Kidney epithelial cell (primary cell): ENCODE data around the gene MAN1B1. TPM values are rescaled to one million over a fixed set of nuclear protein-coding genes. Genes with fewer than 3 reads are reported as not detected.

Source experiments
- DNase-seq: peaks from one replicate; pipeline ENCODE4 v3.0.0-alpha.2; 2010; ENCODE audit warnings: low read depth
- H3K27me3 ChIP-seq: 2 replicates; pipeline ENCODE4 v1.6.0; 2011; ENCODE audit warnings: low read length; ENCODE audit not compliant: control insufficient read depth, insufficient read depth
- H3K36me3 ChIP-seq: 2 replicates; pipeline ENCODE4 v1.5.1; 2011; ENCODE audit warnings: low read length; ENCODE audit not compliant: control insufficient read depth, insufficient read depth
- H3K4me3 ChIP-seq: 2 replicates; pipeline ENCODE4 v1.5.1; 2011; ENCODE audit warnings: low read depth, mild to moderate bottlenecking, control low read depth, low read length
- CTCF ChIP-seq: IDR thresholded peaks from 2 replicates; pipeline ENCODE4 v1.5.1; 2011; ENCODE audit warnings: mild to moderate bottlenecking, moderate library complexity, low read length, control low read depth, inconsistent platforms; ENCODE audit not compliant: insufficient read depth, poor library complexity, severe bottlenecking
- total RNA-seq: library from RNA; depleted of rRNA; stranded (reverse); fragments of >200 nt; gene quantifications from 2 replicates; pipeline ENCODE4 v1.2.3, GENCODE V29; 2015

The MAN1B1 gene
- total RNA-seq, 1 donor from 2014 or later, result 76.8 TPM

DNA sequence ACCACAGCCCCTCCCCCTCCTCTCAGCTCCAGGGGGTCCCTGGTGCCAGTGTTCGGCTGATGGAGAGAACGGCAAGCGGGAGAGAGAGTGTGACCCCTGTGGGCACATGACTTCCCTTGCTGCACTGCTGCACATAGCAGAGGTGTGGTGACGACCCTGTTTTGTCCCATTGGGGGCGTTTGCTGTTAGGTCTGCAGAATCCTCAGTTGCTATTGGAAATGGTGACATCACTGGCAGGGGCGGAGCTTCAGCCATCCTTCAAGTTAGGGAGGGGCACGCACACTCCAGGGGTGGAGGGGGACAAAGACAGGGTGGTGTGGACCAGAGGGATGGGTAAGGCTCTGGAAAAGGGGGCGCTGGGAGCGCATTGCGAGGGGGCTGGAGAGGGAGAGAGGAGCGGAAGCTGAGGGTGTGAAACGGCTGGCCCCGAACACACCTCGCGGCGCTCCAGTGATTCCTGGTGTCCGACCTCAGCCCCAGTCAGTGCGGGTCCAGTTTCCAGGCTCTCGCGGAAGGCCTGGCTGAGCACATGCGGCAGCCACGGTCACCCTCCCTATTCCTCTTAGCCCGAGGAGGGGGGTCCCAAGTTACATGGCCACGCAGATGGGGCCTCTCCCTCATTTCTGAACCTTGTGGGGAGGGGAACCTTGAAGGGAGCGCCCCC is 51.4 kb downstream of the MAN1B1 start:
- DNase-seq, result no peak
- Histone ChIP-seq H3K27me3 (peaks cover 73% of the 10 kb centered on the region), H3K36me3 (no peaks in the 10 kb centered on the region), H3K4me3 (no peak overlapping the region)
- TF ChIP-seq CTCF, result no peak

GRCh38 chr9:137138722-137139467 is 52.1 kb downstream of the MAN1B1 start, which contains the start of gene GRIN1:
Gene GRIN1 (plus strand): TSS chr9:137139154. CDS start chr9:137139487, 333 bp downstream.
- TF ChIP-seq CTCF, result no peak
- no peak for DNase-seq
- Histone ChIP-seq H3K27me3 (peaks cover 79% of the 10 kb centered on the region), H3K36me3 (no peaks in the 10 kb centered on the region), H3K4me3 (no peak within 1 kb of the TSS)

DNA sequence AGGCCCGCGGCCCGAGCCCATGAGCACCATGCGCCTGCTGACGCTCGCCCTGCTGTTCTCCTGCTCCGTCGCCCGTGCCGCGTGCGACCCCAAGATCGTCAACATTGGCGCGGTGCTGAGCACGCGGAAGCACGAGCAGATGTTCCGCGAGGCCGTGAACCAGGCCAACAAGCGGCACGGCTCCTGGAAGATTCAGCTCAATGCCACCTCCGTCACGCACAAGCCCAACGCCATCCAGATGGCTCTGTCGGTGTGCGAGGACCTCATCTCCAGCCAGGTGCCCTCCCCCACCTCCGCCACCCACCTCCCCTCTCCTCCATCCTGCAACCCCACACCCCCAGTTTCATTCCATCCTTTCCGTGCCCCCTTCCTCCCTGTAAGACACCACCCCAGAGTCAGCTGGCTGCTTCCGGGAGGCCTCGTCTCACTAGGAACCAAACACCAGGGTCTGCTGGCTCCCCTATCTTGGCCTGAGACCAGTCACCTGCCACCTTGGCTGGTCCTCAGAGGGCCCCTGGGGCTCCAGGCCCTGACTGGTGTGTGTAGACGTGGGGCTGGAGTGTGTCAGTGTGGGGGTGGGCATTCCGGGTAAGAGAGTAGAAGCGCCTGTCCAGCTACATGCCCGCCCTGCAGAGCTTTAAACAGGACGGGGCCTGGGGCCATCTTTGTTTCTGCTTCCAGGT is 52.8 kb downstream of the MAN1B1 start:
- no peak for TF ChIP-seq CTCF
- Histone ChIP-seq H3K27me3 (peaks cover 79% of the 10 kb centered on the region), H3K36me3 (no peaks in the 10 kb centered on the region), H3K4me3 (no peak overlapping the region)
- DNase-seq, result no peak

DNA sequence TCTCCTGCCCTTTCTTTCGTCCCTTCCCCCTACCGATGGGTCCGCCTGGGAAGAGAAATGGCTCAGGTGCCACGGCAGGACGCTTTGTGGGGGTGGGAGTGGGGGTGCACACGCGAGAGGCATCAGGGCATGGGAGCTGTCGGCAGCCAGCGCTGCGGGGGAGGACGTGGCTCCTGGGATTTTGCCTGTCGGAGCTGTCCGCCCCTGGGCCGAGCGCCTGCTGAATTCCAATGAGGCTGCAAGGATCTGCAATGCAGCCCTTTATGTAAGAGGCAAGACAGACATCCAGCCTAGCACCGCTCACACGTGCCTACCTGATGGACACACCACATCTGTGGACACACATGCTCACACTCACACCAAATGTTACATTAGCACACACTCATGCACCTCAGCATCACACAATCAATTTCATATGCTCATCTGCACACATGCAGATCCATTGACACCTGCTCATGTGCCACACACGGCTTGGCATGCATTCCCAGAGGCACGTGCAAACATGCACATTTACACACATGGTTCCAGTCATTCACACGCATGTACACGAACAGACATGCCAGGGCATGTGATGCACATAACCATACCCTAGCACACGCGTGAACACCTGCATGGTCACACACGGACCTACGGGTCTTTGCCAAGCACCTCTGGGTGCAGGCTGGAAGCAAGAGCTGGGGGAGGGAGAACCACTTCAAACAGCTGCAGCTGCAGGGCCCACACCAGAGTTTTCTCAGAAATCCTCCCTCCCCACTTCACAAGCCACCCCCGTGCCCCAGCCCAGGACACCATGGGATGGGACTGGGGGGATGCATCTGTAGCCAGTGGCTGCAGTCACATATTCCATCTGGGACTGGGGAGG is 53.6 kb downstream of the MAN1B1 start:
- no peak for DNase-seq
- no peak for TF ChIP-seq CTCF
- Histone ChIP-seq H3K36me3 (no peaks in the 10 kb centered on the region), H3K27me3 (peaks cover 79% of the 10 kb centered on the region), H3K4me3 (no peak overlapping the region)

DNA sequence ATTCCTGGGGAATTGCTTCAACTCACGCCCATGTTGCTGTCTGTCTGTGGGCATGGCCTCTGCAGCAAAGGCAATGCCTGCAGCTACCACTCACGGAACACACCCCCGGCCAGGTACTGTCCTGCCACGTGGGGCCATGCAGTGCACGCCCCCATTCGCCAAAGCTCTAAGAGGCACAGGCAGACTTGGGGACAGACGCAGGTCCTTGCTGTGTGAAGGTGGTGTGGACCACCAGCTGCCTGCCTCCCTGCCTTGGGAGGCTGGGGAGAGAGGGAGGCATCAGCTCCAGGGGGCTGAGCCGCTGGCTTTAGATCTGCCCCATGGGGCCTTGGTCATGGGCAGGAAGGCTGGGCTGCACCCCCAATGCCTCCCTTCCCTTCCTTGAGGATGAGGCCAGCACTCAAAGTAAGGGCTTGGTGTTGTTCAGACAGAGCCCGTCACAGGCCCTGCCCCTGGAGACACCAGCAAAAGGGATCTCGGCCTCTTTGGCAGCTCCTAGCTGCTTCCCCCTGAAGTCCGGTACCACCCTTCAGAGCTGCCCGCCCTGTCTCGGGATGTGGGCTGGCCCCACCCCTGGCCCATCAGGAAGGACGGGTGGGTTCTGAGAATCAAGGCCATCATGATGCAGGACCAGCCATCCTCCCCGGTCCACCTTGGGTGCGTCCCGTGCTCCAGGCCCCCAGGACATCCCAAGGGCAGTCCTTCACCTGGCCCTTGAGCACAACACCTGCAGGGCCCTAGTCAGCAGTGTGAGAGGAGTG is 54.4 kb downstream of the MAN1B1 start:
- DNase-seq, result no peak
- H3K36me3 ChIP-seq, result no peaks in the 10 kb centered on the region
- no peak overlapping the region for H3K4me3 ChIP-seq
- no peak for TF ChIP-seq CTCF
- peaks cover 79% of the 10 kb centered on the region for H3K27me3 ChIP-seq
